ENCODE results near the gene MXI1.

Gene MXI1

GRCh38 chr10:110260746-110261477 lies 53.5 kb downstream of the MXI1 start:
- H3K36me3 ChIP-seq (ENCODE audit: insufficient read depth, low read length), result peaks cover 5% of the 10 kb centered on the region
- no peak overlapping the region for H3K4me3 ChIP-seq (ENCODE audit: low read length, poor library complexity, severe bottlenecking)
- no peak overlapping the region for H2AFZ ChIP-seq (ENCODE audit: low read length)
- peaks cover 4% of the 10 kb centered on the region; the same call in 1 of the 2 replicates for H3K79me2 ChIP-seq (ENCODE audit: insufficient read depth, low read length)
- H3K9me3 ChIP-seq (ENCODE audit: insufficient read depth, low read depth, low read length), result no peaks in the 10 kb centered on the region
- no peak overlapping the region for H3K4me2 ChIP-seq (ENCODE audit: low read depth, low read length, poor library complexity, severe bottlenecking)
- no peaks in the 10 kb centered on the region; the same call in 1 of the 2 replicates for H3F3A ChIP-seq (ENCODE audit: low read depth)
- no peaks in the 10 kb centered on the region for H3K4me1 ChIP-seq (ENCODE audit: insufficient read depth, low read length, poor library complexity, severe bottlenecking)
- TF ChIP-seq CTCF (conservative IDR thresholded peaks at IDR 0.05; ENCODE audit: low read length), result no peak
- no peak for TF ChIP-seq EZH2phosphoT487 (IDR thresholded peaks at IDR 0.05; ENCODE audit: borderline replicate concordance)
- H3K27me3 ChIP-seq (ENCODE audit: insufficient read depth, low read length, poor library complexity, severe bottlenecking), result no peaks in the 10 kb centered on the region
- H3K9me2 ChIP-seq (replicated peaks; ENCODE audit: low read depth, low read length), result no peaks in the 10 kb centered on the region
- H3K9ac ChIP-seq (ENCODE audit: low read depth, low read length, poor library complexity, severe bottlenecking), result no peak overlapping the region
- no peaks in the 10 kb centered on the region for H4K20me1 ChIP-seq (ENCODE audit: insufficient read depth, low read length, poor library complexity, severe bottlenecking)

GRCh38 chr10:110263164-110263563 lies 55.8 kb downstream of the MXI1 start:
- H3K4me3 ChIP-seq (ENCODE audit: low read length, poor library complexity, severe bottlenecking), result no peak overlapping the region
- H3K36me3 ChIP-seq (ENCODE audit: insufficient read depth, low read length), result peaks cover 4% of the 10 kb centered on the region; the same call in 1 of the 2 replicates
- no peaks in the 10 kb centered on the region for H3K27me3 ChIP-seq (ENCODE audit: insufficient read depth, low read length, poor library complexity, severe bottlenecking)
- peaks cover 4% of the 10 kb centered on the region; the same call in 1 of the 2 replicates for H3K79me2 ChIP-seq (ENCODE audit: insufficient read depth, low read length)
- no peak overlapping the region for H3K9ac ChIP-seq (ENCODE audit: low read depth, low read length, poor library complexity, severe bottlenecking)
- H2AFZ ChIP-seq (ENCODE audit: low read length), result no peak overlapping the region
- H3K4me1 ChIP-seq (ENCODE audit: insufficient read depth, low read length, poor library complexity, severe bottlenecking), result peaks cover 4% of the 10 kb centered on the region
- no peaks in the 10 kb centered on the region; the same call in 1 of the 2 replicates for H3F3A ChIP-seq (ENCODE audit: low read depth)
- H3K9me3 ChIP-seq (ENCODE audit: insufficient read depth, low read depth, low read length), result no peaks in the 10 kb centered on the region
- no peak overlapping the region for H3K4me2 ChIP-seq (ENCODE audit: low read depth, low read length, poor library complexity, severe bottlenecking)
- H4K20me1 ChIP-seq (ENCODE audit: insufficient read depth, low read length, poor library complexity, severe bottlenecking), result no peaks in the 10 kb centered on the region
- H3K9me2 ChIP-seq (replicated peaks; ENCODE audit: low read depth, low read length), result no peaks in the 10 kb centered on the region
- TF ChIP-seq CTCF (conservative IDR thresholded peaks at IDR 0.05; ENCODE audit: low read length) (no peak), EZH2phosphoT487 (IDR thresholded peaks at IDR 0.05; ENCODE audit: borderline replicate concordance) (no peak)

- Histone ChIP-seq H3K79me2 (ENCODE audit: insufficient read depth, low read length) (peaks cover 11% of the 10 kb centered on the region; the same call in 1 of the 2 replicates), H3K9ac (ENCODE audit: low read depth, low read length, poor library complexity, severe bottlenecking) (no peak overlapping the region), H4K20me1 (ENCODE audit: insufficient read depth, low read length, poor library complexity, severe bottlenecking) (no peaks in the 10 kb centered on the region), H3K4me1 (ENCODE audit: insufficient read depth, low read length, poor library complexity, severe bottlenecking) (peaks cover 22% of the 10 kb centered on the region), H3K4me2 (ENCODE audit: low read depth, low read length, poor library complexity, severe bottlenecking) (no peak overlapping the region), H3K36me3 (ENCODE audit: insufficient read depth, low read length) (peaks cover 4% of the 10 kb centered on the region; the same call in 1 of the 2 replicates), H3F3A (ENCODE audit: low read depth) (no peaks in the 10 kb centered on the region; the same call in 1 of the 2 replicates), H2AFZ (ENCODE audit: low read length) (no peak overlapping the region), H3K4me3 (ENCODE audit: low read length, poor library complexity, severe bottlenecking) (no peak overlapping the region), H3K9me3 (ENCODE audit: insufficient read depth, low read depth, low read length) (no peaks in the 10 kb centered on the region), H3K27me3 (ENCODE audit: insufficient read depth, low read length, poor library complexity, severe bottlenecking) (no peaks in the 10 kb centered on the region), H3K9me2 (replicated peaks; ENCODE audit: low read depth, low read length) (no peaks in the 10 kb centered on the region)
- no peak for TF ChIP-seq EZH2phosphoT487 (IDR thresholded peaks at IDR 0.05; ENCODE audit: borderline replicate concordance)
- TF ChIP-seq CTCF (conservative IDR thresholded peaks at IDR 0.05; ENCODE audit: low read length), result no peak
These were observed 58.3 kb downstream of the MXI1 start for GRCh38 chr10:110265573-110266193.

Measured in Loucy (cell line).